Stimulated activated CD8-positive, alpha-beta memory T cell treated with anti-CD3 and anti-CD28 coated beads, Interleukin-12 subunit alpha, Interleukin-12 subunit beta, amount 100 ng/mL, for 1 hour (primary cell): ENCODE measurements around the gene ADGRL1.

Experiments
- DNase-seq: peaks from one replicate; pipeline ENCODE4 v3.0.0-alpha.2; 2020; ENCODE audit warnings: low read depth

ADGRL1 gene

GRCh38 chr19:14112809-14113385 lies 93.1 kb downstream of the ADGRL1 start:
- DNase-seq: no peak

- no peak for DNase-seq
These were observed 93.7 kb downstream of the ADGRL1 start for GRCh38 chr19:14112051-14112808.

- DNase-seq: no peak
These were observed 94.5 kb downstream of the ADGRL1 start for GRCh38 chr19:14111486-14111885.

GRCh38 chr19:14110650-14111049 lies 95.3 kb downstream of the ADGRL1 start:
- no peak for DNase-seq

- DNase-seq: no peak
These were observed 98.1 kb downstream of the ADGRL1 start for GRCh38 chr19:14107581-14108461.

- no peak for DNase-seq
These were observed 99.1 kb downstream of the ADGRL1 start for GRCh38 chr19:14106840-14107239.

GRCh38 chr19:14105680-14106079 lies 100.3 kb downstream of the ADGRL1 start:
- no peak for DNase-seq

- DNase-seq: no peak
These were observed 102.7 kb downstream of the ADGRL1 start for GRCh38 chr19:14103310-14103709.

GRCh38 chr19:14102756-14103155 lies 103.2 kb downstream of the ADGRL1 start:
- DNase-seq: no peak

- no peak for DNase-seq
These were observed 103.8 kb downstream of the ADGRL1 start for GRCh38 chr19:14102102-14102696.

- no peak for DNase-seq
These were observed 104.9 kb downstream of the ADGRL1 start for GRCh38 chr19:14101003-14101545.
